Measurements from ENCODE around the gene TEX50. TPM values are rescaled to one million over a fixed set of nuclear protein-coding genes. Genes with fewer than 3 reads are reported as not detected.

Gene TEX50
- total RNA-seq, 4 donors from 2014 or later, result not detected

GRCh38 chr1:173646656-173647055, 11.5 kb downstream of the TEX50 start:
- H3K27ac ChIP-seq, result no peak overlapping the region
- peaks cover 0 to 6% (median 0%) of the 10 kb centered on the region in 3 donors for H3K9me3 ChIP-seq
- no peak for ATAC-seq
- no peak for TF ChIP-seq CTCF (IDR thresholded peaks at IDR 0.05)
- no peak for TF ChIP-seq EP300 (IDR thresholded peaks at IDR 0.05)
- no peak for TF ChIP-seq POLR2AphosphoS5 (IDR thresholded peaks at IDR 0.05)
- no peak for TF ChIP-seq POLR2A (IDR thresholded peaks at IDR 0.05)
- WGBS, 2 donors (ENCODE audit: low coverage in 1 of 2), result 44 to 61% methylated on average over 2 to 3 of the region's 3 CpGs
- no peak overlapping the region for H3K4me3 ChIP-seq
- H3K27me3 ChIP-seq, result no peaks in the 10 kb centered on the region
- H3K4me1 ChIP-seq, result no peaks in the 10 kb centered on the region
- H3K36me3 ChIP-seq, result no peaks in the 10 kb centered on the region

GRCh38 chr1:173648880-173649605, 13.9 kb downstream of the TEX50 start:
- ATAC-seq, result no peak
- H3K9me3 ChIP-seq, result peaks cover 0 to 7% (median 0%) of the 10 kb centered on the region in 3 donors
- no peak for TF ChIP-seq POLR2AphosphoS5 (IDR thresholded peaks at IDR 0.05)
- TF ChIP-seq POLR2A (IDR thresholded peaks at IDR 0.05), result no peak
- TF ChIP-seq EP300 (IDR thresholded peaks at IDR 0.05), result no peak
- TF ChIP-seq CTCF (IDR thresholded peaks at IDR 0.05), result no peak
- no peaks in the 10 kb centered on the region for H3K36me3 ChIP-seq
- H3K27ac ChIP-seq, result no peak overlapping the region
- H3K4me3 ChIP-seq, result no peak overlapping the region
- H3K27me3 ChIP-seq, result no peaks in the 10 kb centered on the region
- no peaks in the 10 kb centered on the region for H3K4me1 ChIP-seq

GRCh38 chr1:173660306-173660705, 25.2 kb downstream of the TEX50 start:
- no peak for ATAC-seq
- TF ChIP-seq CTCF (IDR thresholded peaks at IDR 0.05), result no peak
- TF ChIP-seq POLR2A (IDR thresholded peaks at IDR 0.05), result no peak
- TF ChIP-seq POLR2AphosphoS5 (IDR thresholded peaks at IDR 0.05), result no peak
- no peak for TF ChIP-seq EP300 (IDR thresholded peaks at IDR 0.05)

GRCh38 chr1:173661271-173661670, 26.1 kb downstream of the TEX50 start:
- Histone ChIP-seq H3K4me3 (no peak overlapping the region), H3K27me3 (no peaks in the 10 kb centered on the region), H3K36me3 (no peaks in the 10 kb centered on the region), H3K9me3 (no peaks in the 10 kb centered on the region), H3K4me1 (no peaks in the 10 kb centered on the region), H3K27ac (no peak overlapping the region)
- no peak for ATAC-seq
- TF ChIP-seq POLR2A (IDR thresholded peaks at IDR 0.05), result no peak
- no peak for TF ChIP-seq POLR2AphosphoS5 (IDR thresholded peaks at IDR 0.05)
- TF ChIP-seq CTCF (IDR thresholded peaks at IDR 0.05), result no peak
- TF ChIP-seq EP300 (IDR thresholded peaks at IDR 0.05), result no peak
- WGBS, 2 donors (ENCODE audit: low coverage in 1 of 2), result 100% methylated on average over 1 of the region's 1 CpG

More at GRCh38 chr1:173660306-173660705, 25.2 kb downstream of the TEX50 start:
- no peak overlapping the region for H3K27ac ChIP-seq
- no peaks in the 10 kb centered on the region for H3K27me3 ChIP-seq
- H3K4me1 ChIP-seq, result no peaks in the 10 kb centered on the region
- H3K36me3 ChIP-seq, result no peaks in the 10 kb centered on the region
- H3K9me3 ChIP-seq, result peaks cover 0 to 9% (median 0%) of the 10 kb centered on the region in 3 donors
- H3K4me3 ChIP-seq, result no peak overlapping the region
- WGBS, 2 donors (ENCODE audit: low coverage in 1 of 2), result 88 to 100% methylated on average over 2 of the region's 2 CpGs

- Histone ChIP-seq H3K27ac (no peak overlapping the region), H3K9me3 (no peaks in the 10 kb centered on the region), H3K4me3 (no peak overlapping the region), H3K27me3 (no peaks in the 10 kb centered on the region), H3K36me3 (no peaks in the 10 kb centered on the region), H3K4me1 (no peaks in the 10 kb centered on the region)
- ATAC-seq, result no peak
- WGBS, 2 donors (ENCODE audit: low coverage in 1 of 2), result 22 to 28% methylated on average over 1 of the region's 1 CpG
- TF ChIP-seq CTCF (IDR thresholded peaks at IDR 0.05) (no peak), POLR2AphosphoS5 (IDR thresholded peaks at IDR 0.05) (no peak), POLR2A (IDR thresholded peaks at IDR 0.05) (no peak), EP300 (IDR thresholded peaks at IDR 0.05) (no peak)
These were observed 26.6 kb downstream of the TEX50 start for GRCh38 chr1:173661763-173662162.
